ENCODE data around the gene NCR2.

Gene NCR2

DNA sequence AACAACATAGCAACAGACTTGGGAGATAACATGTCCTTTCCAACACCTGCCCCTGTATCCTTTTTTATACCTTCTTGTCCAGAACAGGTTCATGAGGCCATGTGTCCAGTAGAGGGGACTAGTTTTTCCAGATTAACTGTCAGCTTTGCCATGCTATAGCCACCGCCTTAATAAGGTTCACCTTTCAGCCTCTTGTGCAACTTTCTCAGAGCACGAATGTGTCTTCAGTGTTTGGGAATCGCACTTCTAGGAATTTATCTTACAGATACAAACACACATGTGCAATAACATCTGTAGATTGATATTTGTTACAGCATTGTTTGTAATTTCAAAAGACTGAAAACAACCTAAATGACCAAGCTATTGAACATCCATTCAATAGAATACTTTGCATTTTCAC, 21.4 kb downstream of the NCR2 start:
- Mint-ChIP-seq H3K27ac (no peak overlapping the region), H3K27me3 (peaks cover 46% of the 10 kb centered on the region), H3K9me3 (peaks cover 34% of the 10 kb centered on the region), H3K36me3 (ENCODE audit: low read depth) (no peaks in the 10 kb centered on the region), H3K4me1 (ENCODE audit: low read depth) (no peaks in the 10 kb centered on the region), H3K4me3 (no peak overlapping the region)
- intact Hi-C loops (cut with micrococcal nuclease), result no loop called here

DNA sequence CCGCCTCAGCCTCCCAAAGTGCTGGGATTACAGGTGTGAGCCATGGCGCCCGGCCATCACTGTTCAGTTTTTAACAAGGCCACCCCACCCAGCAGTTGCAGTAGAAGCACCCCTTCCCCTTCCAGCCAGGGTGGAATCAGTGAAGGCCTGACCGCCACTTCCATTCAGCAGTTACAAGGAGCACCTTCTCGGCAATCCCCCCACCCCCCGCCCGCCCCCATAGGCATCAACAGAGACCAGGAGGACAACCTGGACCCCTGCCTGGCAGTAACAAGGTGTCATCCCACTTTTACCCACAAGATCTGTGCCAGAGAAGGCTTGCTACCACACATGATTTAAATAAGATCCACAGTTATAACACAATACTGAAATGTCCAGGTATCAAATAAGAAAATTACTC, 23.1 kb downstream of the NCR2 start:
- intact Hi-C loops (cut with micrococcal nuclease), result no loop called here
- H3K4me1 Mint-ChIP-seq (ENCODE audit: low read depth), result no peaks in the 10 kb centered on the region
- H3K36me3 Mint-ChIP-seq (ENCODE audit: low read depth), result no peaks in the 10 kb centered on the region
- H3K4me3 Mint-ChIP-seq, result no peak overlapping the region
- H3K27me3 Mint-ChIP-seq, result peaks cover 46% of the 10 kb centered on the region
- H3K9me3 Mint-ChIP-seq, result peaks cover 38% of the 10 kb centered on the region
- no peak overlapping the region for H3K27ac Mint-ChIP-seq

DNA sequence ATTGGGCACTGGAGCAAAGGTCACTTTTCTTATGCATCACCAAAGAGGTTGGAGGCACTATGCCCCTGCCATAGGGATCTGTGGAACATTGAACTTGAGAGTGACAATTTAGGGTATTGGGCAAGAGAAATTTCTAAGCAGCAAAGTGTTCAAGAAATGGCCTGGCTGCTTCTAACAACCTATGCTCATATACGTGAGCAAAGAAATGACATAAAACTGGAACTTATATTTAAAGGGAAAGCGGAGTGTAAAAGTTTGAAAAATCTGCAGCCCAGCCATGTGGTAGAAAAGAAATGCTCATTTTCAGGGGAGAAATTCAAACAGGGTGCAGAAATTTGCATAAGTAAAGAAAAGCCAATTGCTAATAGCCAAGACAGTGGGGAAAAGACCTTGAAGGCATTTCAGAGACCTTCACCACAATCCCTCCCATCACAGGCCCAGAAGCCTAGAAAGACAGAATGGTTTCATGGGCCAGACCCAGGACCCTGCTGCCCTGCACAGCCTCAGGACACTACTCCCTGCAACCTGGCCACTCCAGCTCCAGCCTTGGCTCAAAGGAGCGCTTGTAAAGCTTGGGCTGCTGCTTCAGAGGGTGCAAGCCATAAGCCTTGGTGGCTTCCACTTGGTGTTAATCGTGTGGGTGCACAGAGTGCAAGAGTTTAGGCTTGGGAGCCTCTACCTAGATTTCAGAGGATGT, 24.4 kb downstream of the NCR2 start:
- H3K27me3 Mint-ChIP-seq, result peaks cover 51% of the 10 kb centered on the region
- no peaks in the 10 kb centered on the region for H3K36me3 Mint-ChIP-seq (ENCODE audit: low read depth)
- intact Hi-C loops (cut with micrococcal nuclease), result no loop called here
- no peaks in the 10 kb centered on the region for H3K4me1 Mint-ChIP-seq (ENCODE audit: low read depth)
- H3K4me3 Mint-ChIP-seq, result no peak overlapping the region
- peaks cover 38% of the 10 kb centered on the region for H3K9me3 Mint-ChIP-seq
- no peak overlapping the region for H3K27ac Mint-ChIP-seq

DNA sequence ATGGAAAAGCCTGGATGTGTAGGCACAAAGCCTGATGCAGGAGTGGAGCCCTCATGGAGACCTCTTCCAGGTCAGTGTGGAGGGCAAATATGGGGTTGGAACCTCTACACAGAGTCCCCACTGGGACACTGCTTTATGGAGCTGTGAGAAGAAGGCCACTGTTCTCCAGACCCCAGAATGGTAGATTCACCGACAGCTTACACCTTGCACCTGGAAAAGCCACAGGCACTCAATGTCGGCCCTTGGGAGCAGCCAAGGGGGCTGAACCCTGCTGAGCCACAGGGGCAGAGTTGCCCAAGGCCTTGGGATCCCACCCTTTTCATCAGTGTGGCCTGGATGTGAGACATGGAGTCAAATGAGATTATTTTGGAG, 24.9 kb downstream of the NCR2 start:
- Mint-ChIP-seq H3K4me3 (no peak overlapping the region), H3K27ac (no peak overlapping the region), H3K4me1 (ENCODE audit: low read depth) (no peaks in the 10 kb centered on the region), H3K27me3 (peaks cover 54% of the 10 kb centered on the region), H3K9me3 (peaks cover 38% of the 10 kb centered on the region), H3K36me3 (ENCODE audit: low read depth) (no peaks in the 10 kb centered on the region)
- intact Hi-C loops (cut with micrococcal nuclease), result no loop called here

DNA sequence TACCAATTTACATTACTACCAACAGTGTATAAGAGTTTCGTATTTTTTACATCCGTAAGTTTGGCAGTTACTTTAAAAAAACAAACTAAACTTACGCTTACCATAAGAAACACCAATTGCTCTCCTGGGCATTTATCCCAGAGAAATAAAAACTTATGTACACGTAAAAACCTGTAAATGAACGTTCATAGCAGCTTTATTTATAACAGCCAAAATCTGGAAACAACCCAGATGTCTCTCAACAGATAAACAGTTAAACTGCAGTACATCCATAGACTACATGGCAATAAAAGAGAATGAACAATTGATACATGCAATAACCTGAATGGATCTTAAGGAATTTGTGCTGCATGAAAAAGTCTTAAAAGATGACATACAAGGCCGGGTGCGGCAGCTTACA, 30.7 kb downstream of the NCR2 start:
- intact Hi-C loops (cut with micrococcal nuclease), result no loop called here
- Mint-ChIP-seq H3K27me3 (peaks cover 77% of the 10 kb centered on the region), H3K4me1 (ENCODE audit: low read depth) (peaks cover 7% of the 10 kb centered on the region)

DNA sequence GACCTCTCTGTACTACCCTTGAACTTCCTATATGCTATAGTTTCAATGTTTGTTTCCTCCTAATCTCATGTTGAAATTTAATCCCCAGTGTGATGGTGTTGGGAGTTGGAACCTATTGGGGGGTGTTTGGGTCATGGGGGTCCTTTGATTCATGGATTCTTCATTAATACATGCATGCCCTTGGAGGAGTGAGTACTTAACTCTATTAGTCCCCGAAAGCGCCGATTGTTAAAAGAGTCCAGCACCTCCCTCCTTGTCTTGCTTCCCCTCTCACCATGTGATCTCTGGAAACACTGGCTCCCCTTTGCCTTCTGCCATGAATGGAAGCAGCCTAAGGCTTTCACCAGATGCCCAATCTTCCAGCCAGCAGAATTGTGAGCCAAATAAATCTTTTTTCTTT, 31.7 kb downstream of the NCR2 start:
- intact Hi-C loops (cut with micrococcal nuclease), result no loop called here
- Mint-ChIP-seq H3K27ac (no peak overlapping the region), H3K4me1 (ENCODE audit: low read depth) (peaks cover 16% of the 10 kb centered on the region), H3K36me3 (ENCODE audit: low read depth) (no peaks in the 10 kb centered on the region), H3K27me3 (peaks cover 78% of the 10 kb centered on the region), H3K9me3 (peaks cover 2% of the 10 kb centered on the region), H3K4me3 (no peak overlapping the region)

More for the DNA sequence above, 30.7 kb downstream of the NCR2 start:
- peaks cover 11% of the 10 kb centered on the region for H3K9me3 Mint-ChIP-seq
- H3K27ac Mint-ChIP-seq, result no peak overlapping the region
- H3K4me3 Mint-ChIP-seq, result no peak overlapping the region
- no peaks in the 10 kb centered on the region for H3K36me3 Mint-ChIP-seq (ENCODE audit: low read depth)

DNA sequence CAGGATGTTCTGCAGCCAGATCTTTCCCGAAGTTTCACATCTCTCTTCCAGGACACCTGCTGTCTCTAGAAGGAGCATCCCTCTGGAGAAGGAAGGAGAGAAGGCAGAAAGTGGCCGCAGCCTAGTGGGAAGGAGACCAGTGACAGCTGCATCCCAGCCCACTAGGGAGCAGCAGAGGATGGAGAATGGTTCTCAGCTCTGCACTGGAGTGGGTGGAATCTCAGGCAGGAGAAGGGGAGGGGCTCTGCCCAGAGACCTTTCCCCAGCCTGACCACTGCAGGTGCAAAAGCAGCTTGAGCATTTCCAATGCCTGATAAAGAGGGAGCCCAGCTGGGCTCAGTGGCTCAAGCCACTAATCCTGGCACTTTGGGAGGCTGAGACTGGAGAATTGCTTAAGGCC, 32.3 kb downstream of the NCR2 start:
- Mint-ChIP-seq H3K27ac (no peak overlapping the region), H3K4me1 (ENCODE audit: low read depth) (peaks cover 23% of the 10 kb centered on the region), H3K9me3 (no peaks in the 10 kb centered on the region), H3K4me3 (no peak overlapping the region), H3K27me3 (peaks cover 83% of the 10 kb centered on the region), H3K36me3 (ENCODE audit: low read depth) (no peaks in the 10 kb centered on the region)
- intact Hi-C loops (cut with micrococcal nuclease), result loop anchor here (2.0 kb wide), 1 partner anchor 315 kb away; no protein-coding TSS in a partner anchor

DNA sequence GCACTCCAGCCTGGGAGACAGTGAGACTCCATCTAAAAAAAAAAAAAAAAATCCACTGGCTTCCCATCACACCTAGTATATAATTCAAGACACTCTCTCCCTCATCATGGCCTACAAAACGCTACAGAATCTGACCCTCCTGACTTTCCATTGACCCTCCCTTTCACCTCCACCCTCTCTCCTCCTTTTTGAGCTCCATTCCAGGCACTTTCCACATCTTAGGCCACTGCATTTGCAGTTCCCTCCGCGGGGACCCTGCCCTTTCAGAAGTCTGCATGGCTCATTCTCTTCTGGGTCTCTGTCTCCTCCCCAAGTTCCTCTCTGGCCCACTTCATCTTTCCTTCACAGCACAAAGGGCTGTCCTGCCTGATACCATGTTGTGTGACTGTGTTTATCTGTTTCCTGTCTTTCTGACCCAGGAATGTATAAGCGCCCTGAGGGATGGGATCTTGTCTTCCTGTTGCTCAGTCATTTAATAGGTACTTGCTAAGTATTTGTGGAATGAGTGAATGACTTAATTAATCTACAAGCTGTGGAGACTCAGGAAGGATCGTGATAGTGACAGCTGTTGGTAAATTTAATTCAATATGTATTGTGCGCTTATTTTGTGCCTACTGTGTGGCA, 35.2 kb downstream of the NCR2 start:
- no peaks in the 10 kb centered on the region for H3K9me3 Mint-ChIP-seq
- H3K27me3 Mint-ChIP-seq, result peaks cover 92% of the 10 kb centered on the region
- H3K4me1 Mint-ChIP-seq (ENCODE audit: low read depth), result peaks cover 42% of the 10 kb centered on the region
- no peak overlapping the region for H3K4me3 Mint-ChIP-seq
- H3K36me3 Mint-ChIP-seq (ENCODE audit: low read depth), result no peaks in the 10 kb centered on the region
- no peak overlapping the region for H3K27ac Mint-ChIP-seq
- intact Hi-C loops (cut with micrococcal nuclease), result no loop called here

DNA sequence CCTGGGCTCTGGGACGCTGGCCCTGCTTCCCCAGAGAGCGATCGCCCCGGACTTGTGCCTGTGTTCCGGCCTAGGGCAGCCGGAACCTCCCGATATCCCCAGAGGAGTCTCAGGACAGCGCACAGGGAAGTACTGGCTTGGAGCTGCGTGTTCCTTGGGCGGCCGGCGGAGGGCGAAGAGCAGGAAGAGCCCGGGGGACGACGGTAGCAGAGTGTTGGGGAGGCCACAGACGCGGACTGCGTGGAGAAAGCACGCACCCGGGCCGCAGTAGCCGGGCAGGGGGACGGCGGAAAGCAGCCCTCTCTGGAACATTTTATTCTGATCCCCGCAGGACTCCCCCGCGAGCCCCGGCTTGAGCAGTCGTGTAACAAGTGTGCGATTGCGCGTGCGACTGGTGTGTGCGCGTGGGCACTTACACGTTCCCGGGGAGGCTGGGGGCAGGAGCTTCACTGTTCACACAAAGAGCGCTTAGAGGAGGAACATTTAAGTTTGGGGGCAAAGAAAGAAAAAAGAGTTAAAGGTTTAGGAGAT, 36.1 kb downstream of the NCR2 start:
- Mint-ChIP-seq H3K4me3 (peak overlapping the region; percentile 62), H3K27ac (no peak overlapping the region), H3K9me3 (no peaks in the 10 kb centered on the region), H3K4me1 (ENCODE audit: low read depth) (peaks cover 42% of the 10 kb centered on the region), H3K27me3 (peaks cover 93% of the 10 kb centered on the region), H3K36me3 (ENCODE audit: low read depth) (no peaks in the 10 kb centered on the region)
- intact Hi-C loops (cut with micrococcal nuclease), result no loop called here

DNA sequence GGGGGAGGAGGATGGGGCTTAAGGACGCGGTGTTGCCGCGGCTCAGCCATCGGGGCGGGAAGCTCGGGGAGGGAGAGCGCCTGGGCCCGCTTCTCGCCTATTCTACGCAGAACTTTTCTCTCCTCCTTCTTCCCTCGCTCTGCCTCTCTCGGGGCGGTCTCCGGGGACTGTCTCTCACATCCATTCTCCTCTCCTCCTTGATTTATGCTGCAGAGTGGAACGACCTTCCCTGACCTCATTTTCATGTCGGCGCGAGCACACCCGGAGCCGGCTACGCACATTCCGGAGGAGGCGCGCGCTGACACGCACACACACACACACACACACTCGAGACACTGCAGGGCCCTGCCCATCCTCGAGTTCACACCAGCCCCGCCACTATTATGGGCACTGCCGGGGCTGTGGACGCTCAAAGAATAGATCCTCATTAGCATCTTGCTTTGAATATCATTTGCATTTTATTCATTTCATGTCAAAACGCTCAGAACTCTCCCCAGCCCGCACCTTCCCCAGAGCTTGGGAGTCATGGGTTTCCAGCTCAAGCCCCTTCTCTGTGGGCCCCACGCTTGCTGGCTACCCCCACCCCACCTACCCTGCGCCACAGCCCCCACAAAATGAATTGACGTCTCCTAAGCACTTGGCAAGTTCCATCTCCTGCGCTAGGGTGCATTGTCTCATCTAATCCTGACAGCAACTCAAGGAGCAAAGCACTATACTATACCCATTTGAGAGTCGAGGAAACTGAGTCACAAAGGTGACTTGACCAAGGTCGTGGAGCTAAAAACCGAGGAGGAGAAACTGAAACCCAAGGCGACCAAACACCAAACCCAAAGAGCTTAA, 36.8 kb downstream of the NCR2 start:
- Mint-ChIP-seq H3K9me3 (no peaks in the 10 kb centered on the region), H3K36me3 (ENCODE audit: low read depth) (no peaks in the 10 kb centered on the region), H3K4me3 (peak overlapping the region; percentile 62), H3K27me3 (peaks cover 93% of the 10 kb centered on the region), H3K4me1 (ENCODE audit: low read depth) (peaks cover 42% of the 10 kb centered on the region), H3K27ac (no peak overlapping the region)
- intact Hi-C loops (cut with micrococcal nuclease), result no loop called here

DNA sequence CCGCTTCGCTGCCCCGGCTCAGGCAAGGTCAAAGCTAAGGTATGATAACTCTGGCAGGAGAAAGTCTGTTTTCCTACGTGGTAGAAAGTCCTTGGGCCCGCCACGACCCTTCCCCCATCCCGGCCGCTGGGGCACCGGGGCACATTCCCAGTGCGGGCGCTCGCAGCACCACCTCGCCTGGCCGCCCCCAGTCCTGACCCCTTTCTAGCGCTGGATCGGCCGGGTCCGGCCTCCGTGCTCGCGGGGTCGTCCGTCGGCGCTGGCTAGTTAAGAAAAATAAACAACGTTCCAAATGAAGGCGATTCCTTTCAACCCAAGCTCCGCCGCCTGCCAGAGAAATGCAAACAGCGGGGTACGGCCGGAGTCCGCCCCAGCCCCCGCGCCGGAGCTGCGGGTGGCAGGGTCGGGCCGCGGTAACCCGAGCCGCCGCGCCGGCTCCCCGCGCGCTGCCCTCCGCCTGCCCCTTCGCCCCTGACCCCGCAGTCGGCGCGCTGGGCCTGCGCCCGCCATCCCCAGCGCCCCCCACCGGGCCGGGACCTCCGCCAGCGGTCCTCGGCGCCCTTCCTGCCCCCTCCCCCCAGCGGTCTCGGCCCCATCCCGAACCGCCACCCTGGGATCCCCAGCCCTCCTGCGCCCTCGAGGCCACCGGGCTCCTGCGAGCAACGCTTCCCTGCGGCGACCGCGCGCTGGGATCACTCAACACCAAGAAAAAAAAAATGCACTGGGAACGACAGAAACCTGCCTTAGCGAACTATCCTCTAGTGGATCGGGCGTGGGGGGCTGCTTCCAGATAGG, 37.6 kb downstream of the NCR2 start:
- H3K27ac Mint-ChIP-seq, result no peak overlapping the region
- no peaks in the 10 kb centered on the region for H3K36me3 Mint-ChIP-seq (ENCODE audit: low read depth)
- no peaks in the 10 kb centered on the region for H3K9me3 Mint-ChIP-seq
- H3K4me3 Mint-ChIP-seq, result no peak overlapping the region
- peaks cover 94% of the 10 kb centered on the region for H3K27me3 Mint-ChIP-seq
- peaks cover 42% of the 10 kb centered on the region for H3K4me1 Mint-ChIP-seq (ENCODE audit: low read depth)
- intact Hi-C loops (cut with micrococcal nuclease), result no loop called here

DNA sequence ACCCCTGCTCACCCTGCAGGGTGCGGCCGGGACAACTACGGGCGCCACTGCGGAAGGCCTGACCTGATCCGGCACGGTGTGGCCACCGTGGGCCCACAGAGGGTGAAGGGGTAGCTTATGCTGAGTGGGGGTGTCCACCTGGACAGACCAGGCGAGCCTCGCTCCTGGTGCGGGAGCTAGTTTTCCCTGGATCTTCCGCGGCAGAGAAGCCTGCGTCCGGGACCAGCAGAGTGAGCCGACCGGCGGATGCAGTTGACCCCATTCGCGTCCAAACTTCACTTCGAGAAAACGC, 38.2 kb downstream of the NCR2 start:
- no peak overlapping the region for H3K27ac Mint-ChIP-seq
- H3K27me3 Mint-ChIP-seq, result peaks cover 95% of the 10 kb centered on the region
- H3K9me3 Mint-ChIP-seq, result no peaks in the 10 kb centered on the region
- intact Hi-C loops (cut with micrococcal nuclease), result no loop called here
- H3K4me1 Mint-ChIP-seq (ENCODE audit: low read depth), result peaks cover 46% of the 10 kb centered on the region
- H3K4me3 Mint-ChIP-seq, result no peak overlapping the region
- no peaks in the 10 kb centered on the region for H3K36me3 Mint-ChIP-seq (ENCODE audit: low read depth)

DNA sequence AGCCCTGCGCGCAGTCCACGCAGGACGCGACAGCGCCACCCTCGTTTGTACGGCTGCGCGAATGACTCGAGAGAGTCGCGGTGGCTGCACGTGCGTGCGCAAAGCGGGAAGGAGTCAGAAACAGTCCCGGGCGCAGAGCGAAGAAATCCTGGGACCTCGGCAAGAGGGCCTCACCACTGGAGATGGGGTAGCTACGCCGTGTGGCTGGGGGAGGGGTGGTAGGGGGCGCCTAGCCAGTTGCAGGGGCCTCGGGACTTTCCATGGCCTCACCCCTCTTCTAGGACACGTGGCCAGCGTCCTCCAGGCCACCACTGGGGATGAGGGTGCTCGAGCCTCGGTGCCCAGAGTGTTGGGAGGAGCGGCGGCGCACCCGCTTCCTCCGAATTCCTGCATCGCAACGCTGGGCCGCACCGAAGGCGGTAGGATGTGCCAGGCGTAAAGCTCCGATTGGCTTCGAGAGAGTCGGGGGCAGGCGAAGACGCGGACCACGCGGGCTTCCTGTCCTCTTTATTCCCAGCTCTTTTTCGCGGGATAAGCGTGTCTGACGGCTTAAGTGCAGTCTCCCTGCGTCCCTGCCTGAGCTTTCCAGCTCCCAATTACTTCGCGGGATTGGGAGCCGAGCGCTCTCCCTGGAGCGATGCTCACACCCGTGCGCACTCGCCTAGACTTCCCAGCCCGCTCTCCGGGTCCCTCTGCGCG, 38.7 kb downstream of the NCR2 start:
- intact Hi-C loops (cut with micrococcal nuclease), result no loop called here
- Mint-ChIP-seq H3K27me3 (peaks cover 93% of the 10 kb centered on the region), H3K27ac (no peak overlapping the region), H3K36me3 (ENCODE audit: low read depth) (no peaks in the 10 kb centered on the region), H3K4me3 (no peak overlapping the region), H3K9me3 (no peaks in the 10 kb centered on the region), H3K4me1 (ENCODE audit: low read depth) (peaks cover 47% of the 10 kb centered on the region)
